Measurements from ENCODE around the gene LSM4. TPM values are rescaled to one million over a fixed set of nuclear protein-coding genes. Genes with fewer than 3 reads are reported as not detected.
"Not testable (repeated sequence)": the region's sequence is repeated elsewhere in the genome, so short reads cannot be mapped to it uniquely, and the experiment has no call there.

Gene LSM4
- total and polyA plus RNA-seq, 2 of the 13 experiments (the other 11 are each of a cell fraction or from before 2014, with no cell fraction given): 65.8 to 166 TPM

- in situ Hi-C loops (cut with HindIII; ENCODE audit: extremely low pct_ligation_motif_present, low pct_unique_long_range_greater_than_20kb): no loop called here
- POLR2A ChIA-PET: interaction anchor here (0.6 to 2.0 kb wide), 5 partner anchors 23 to 41 kb away, joined by 3 to 20 read pairs (median 4); partner anchors contain the start of gene GDF15
- peak overlapping the region; percentile 32 for H3K27ac ChIP-seq (ENCODE audit: extremely low read length, insufficient read depth, low read length)
Measured at GRCh38 chr19:18357041-18357440, 34.2 kb upstream of the LSM4 start.

DNA sequence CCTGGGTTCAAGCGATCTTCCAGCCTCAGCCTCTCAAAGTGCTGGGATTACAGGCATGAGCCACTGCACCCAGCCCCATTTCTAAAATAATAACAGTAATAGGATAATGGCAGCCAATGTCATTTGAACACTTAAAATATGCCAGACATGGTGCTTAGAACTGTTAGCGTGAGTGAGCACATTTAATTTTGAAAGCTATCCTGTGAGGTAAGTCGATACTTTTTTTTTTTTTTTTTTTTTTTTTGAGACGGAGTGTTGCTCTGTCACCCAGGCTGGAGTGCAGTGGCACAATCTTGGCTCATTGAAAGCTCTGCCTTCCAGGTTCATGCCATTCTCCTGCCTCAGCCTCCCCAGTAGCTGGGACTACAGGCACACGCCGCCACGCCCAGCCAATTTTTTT lies 31.9 kb upstream of the LSM4 start:
- H3K4me2 ChIP-seq (ENCODE audit: low read depth, low read length); H3K9me3 ChIP-seq (ENCODE audit: low read length); ATAC-seq; H2AFZ ChIP-seq (ENCODE audit: low read length); BruUV-seq (replicated peaks); intact Hi-C loops (cut with micrococcal nuclease; ENCODE audit: unreplicated experiment); H3K27ac ChIP-seq (ENCODE audit: extremely low read length, insufficient read depth, low read length); H3K27me3 ChIP-seq (ENCODE audit: control insufficient read depth in 1 of 2, insufficient read depth in 2 of 2, low read length in 2 of 2); H3K4me3 ChIP-seq (replicated peaks in 1 of 3; ENCODE audit: insufficient read depth in 1 of 3, low read depth in 2 of 3, low read length in 3 of 3); DNase-seq (ENCODE audit: low spot score); H3K79me2 ChIP-seq (ENCODE audit: insufficient read depth, low read length); CTCF ChIA-PET (ENCODE audit: low intra/inter-chr PET ratio, low total read pairs); H3K9ac ChIP-seq (ENCODE audit: insufficient read depth, low read depth, low read length); in situ Hi-C loops (cut with HindIII; ENCODE audit: extremely low pct_ligation_motif_present, low pct_unique_long_range_greater_than_20kb); FAIRE-seq; H4K20me1 ChIP-seq (ENCODE audit: insufficient read depth, low read length): not testable (repeated sequence)
- H3K4me1 ChIP-seq (ENCODE audit: insufficient read depth, low read length): peaks cover 36% of the 10 kb centered on the region
- POLR2A ChIA-PET: interaction anchor here (1.2 to 1.5 kb wide), 3 partner anchors 8 to 34 kb away, joined by 3 to 4 read pairs (median 3); partner anchors contain the start of gene GDF15
- H3K36me3 ChIP-seq (replicated peaks in 1 of 2; ENCODE audit: control insufficient read depth in 1 of 2, insufficient read depth in 2 of 2, low read length in 2 of 2): peaks cover 24 to 52% of the 10 kb centered on the region in 2 experiments
- WGBS (ENCODE audit: low lambda C conversion rate): 98% methylated on average over 7 of the region's 7 CpGs

More at GRCh38 chr19:18357041-18357440, 34.2 kb upstream of the LSM4 start:
- no peaks in the 10 kb centered on the region for H3K9me3 ChIP-seq (ENCODE audit: low read length)
- peaks cover 22 to 60% of the 10 kb centered on the region in 2 experiments for H3K36me3 ChIP-seq (replicated peaks in 1 of 2; ENCODE audit: control insufficient read depth in 1 of 2, insufficient read depth in 2 of 2, low read length in 2 of 2)
- H2AFZ ChIP-seq (ENCODE audit: low read length): no peak overlapping the region
- intact Hi-C loops (cut with micrococcal nuclease; ENCODE audit: unreplicated experiment): no loop called here
- H3K4me1 ChIP-seq (ENCODE audit: insufficient read depth, low read length): peaks cover 32% of the 10 kb centered on the region
- no peaks in the 10 kb centered on the region for H3K79me2 ChIP-seq (ENCODE audit: insufficient read depth, low read length)
- H3K9ac ChIP-seq (ENCODE audit: insufficient read depth, low read depth, low read length): no peak overlapping the region
- peak; percentile 52 for ATAC-seq
- BruUV-seq (replicated peaks): no TSS peak
- TF ChIP-seq, protein P1, sequence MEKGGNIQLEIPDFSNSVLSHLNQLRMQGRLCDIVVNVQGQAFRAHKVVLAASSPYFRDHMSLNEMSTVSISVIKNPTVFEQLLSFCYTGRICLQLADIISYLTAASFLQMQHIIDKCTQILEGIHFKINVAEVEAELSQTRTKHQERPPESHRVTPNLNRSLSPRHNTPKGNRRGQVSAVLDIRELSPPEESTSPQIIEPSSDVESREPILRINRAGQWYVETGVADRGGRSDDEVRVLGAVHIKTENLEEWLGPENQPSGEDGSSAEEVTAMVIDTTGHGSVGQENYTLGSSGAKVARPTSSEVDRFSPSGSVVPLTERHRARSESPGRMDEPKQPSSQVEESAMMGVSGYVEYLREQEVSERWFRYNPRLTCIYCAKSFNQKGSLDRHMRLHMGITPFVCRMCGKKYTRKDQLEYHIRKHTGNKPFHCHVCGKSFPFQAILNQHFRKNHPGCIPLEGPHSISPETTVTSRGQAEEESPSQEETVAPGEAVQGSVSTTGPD (CRISPR knock-in tag; IDR thresholded peaks at IDR 0.05): no peak
- TF ChIP-seq ZMYM2 (CRISPR knock-in tag; IDR thresholded peaks at IDR 0.05) (peak; percentile 60; the same call in 1 of the 2 replicates), NFE2L1 (CRISPR knock-in tag; IDR thresholded peaks at IDR 0.05; ENCODE audit: borderline replicate concordance) (0 out of 2 replicates have a peak, but pooled peaks have one; percentile 39), MED8 (CRISPR knock-in tag; IDR thresholded peaks at IDR 0.05; ENCODE audit: insufficient replicate concordance) (no peak), ZNF280D (CRISPR knock-in tag; IDR thresholded peaks at IDR 0.05) (peak; percentile 86; the same call in 1 of the 2 replicates), ADNP (CRISPR knock-in tag; IDR thresholded peaks at IDR 0.05) (no peak), CHD4 (IDR thresholded peaks at IDR 0.05; ENCODE audit: borderline replicate concordance, low read length) (0 out of 2 replicates have a peak, but pooled peaks have one; percentile 47), TCF12 (IDR thresholded peaks at IDR 0.05) (no peak), TCF12 (CRISPR knock-in tag; IDR thresholded peaks at IDR 0.05) (no peak), ZNF33B (CRISPR knock-in tag; IDR thresholded peaks at IDR 0.05) (0 out of 2 replicates have a peak, but pooled peaks have one; percentile 35)
- CTCF ChIA-PET (ENCODE audit: low intra/inter-chr PET ratio, low total read pairs): interaction anchor here (0.9 to 1.1 kb wide), 2 partner anchors 28 to 30 kb away, joined by 3 read pairs; partner anchors contain the start of gene GDF15
- H3K4me2 ChIP-seq (ENCODE audit: low read depth, low read length): no peak overlapping the region
- DNase-seq (ENCODE audit: low spot score): no peak
- no peaks in the 10 kb centered on the region for H4K20me1 ChIP-seq (ENCODE audit: insufficient read depth, low read length)
- no peaks in the 10 kb centered on the region; a peak in 1 of 5 replicates for H3K27me3 ChIP-seq (ENCODE audit: control insufficient read depth in 1 of 2, insufficient read depth in 2 of 2, low read length in 2 of 2)
- FAIRE-seq: no peak
- 100% methylated on average over 1 of the region's 3 CpGs for WGBS (ENCODE audit: low lambda C conversion rate)
- H3K4me3 ChIP-seq (replicated peaks in 1 of 3; ENCODE audit: insufficient read depth in 1 of 3, low read depth in 2 of 3, low read length in 3 of 3): no peak overlapping the region
